Left lung (tissue), 10 donors: ENCODE data around the gene SNAI3. TPM values are rescaled to one million over a fixed set of nuclear protein-coding genes. Genes with fewer than 3 reads are reported as not detected.

Experiments used
- ATAC-seq: fragments of 200-7000 bp; cut with Tn5 transposase; one replicate; pipeline ENCODE4 v1.9.1; 2020; ENCODE audit warnings: moderate library complexity
- DNase-seq, 4 donors: peaks; one replicate each; pipeline ENCODE4 v3.0.0-alpha.2; 2013 to 2020
- H3K27ac ChIP-seq, 2 donors: fragments of 200-600 bp; sonication (generic) in 1 of 2; one replicate each; pipeline versions ENCODE4 v1.5.0 to v1.8.0; 2020 to 2021
- H3K27me3 ChIP-seq, 2 donors: fragments of 200-600 bp; sonication (generic) in 1 of 2; one replicate each; pipeline versions ENCODE4 v1.5.0 to v1.8.0; 2020 to 2021
- H3K36me3 ChIP-seq, 2 donors: fragments of 200-600 bp; sonication (generic) in 1 of 2; one replicate each; pipeline versions ENCODE4 v1.5.0 to v1.8.0; 2020 to 2021
- H3K4me1 ChIP-seq, 2 donors: fragments of 200-600 bp; one replicate each; pipeline ENCODE4 v1.8.0; 2021
- H3K4me3 ChIP-seq, 2 donors: fragments of 200-600 bp; sonication (generic) in 1 of 2; one replicate each; pipeline versions ENCODE4 v1.5.0 to v1.8.0; 2020 to 2021; ENCODE audit warnings: mild to moderate bottlenecking in 1 of 2
- H3K9me3 ChIP-seq, 2 donors: fragments of 200-600 bp; sonication (generic) in 1 of 2; one replicate each; pipeline versions ENCODE4 v1.5.0 to v1.8.0; 2020 to 2021
- CTCF ChIP-seq, 2 donors: fragments of 200-600 bp; sonication (generic) in 1 of 2; IDR thresholded peaks; one replicate each; pipeline versions ENCODE4 v1.5.0 to v1.8.0; 2021; ENCODE audit warnings: antibody characterized with exemption in 2 of 2
- intact Hi-C, 2 donors: fragments of 100-400 bp; cut with DNase I; formaldehyde crosslinking; loops; one replicate each; pipeline versions ENCODE4 v1.11.2 to v1.14.2; 2022
- polyA plus RNA-seq, 6 donors: library from polyadenylated mRNA; unstranded; fragments of 120-200 nt; gene quantifications; one replicate each; pipeline ENCODE4 v1.2.1, GENCODE V29; 2013; ENCODE audit not compliant: insufficient read length in 6 of 6
- total RNA-seq, 2 donors: library from RNA; stranded (reverse); fragmentation: NEBNext Ultra II Directional; extraction: Animal tissue kit (Norgen Biotek cat#: 25700); gene quantifications; one replicate each; pipeline ENCODE4 v1.2.1, GENCODE V29; 2021
- donor health status: DM: no; HTN: yes; CAD: no.
- donor health status: DM: no; HTN: no; CAD: no.

Gene SNAI3
- total and polyA plus RNA-seq, 8 donors = 0.86 to 2.3 (median 1.8) TPM

- Histone ChIP-seq H3K4me1 (no peaks in the 10 kb centered on the region), H3K9me3 (no peaks in the 10 kb centered on the region), H3K36me3 (peaks cover 0 to 84% of the 10 kb centered on the region in 2 donors), H3K4me3 (no peak overlapping the region), H3K27me3 (no peaks in the 10 kb centered on the region), H3K27ac (no peak overlapping the region)
- no peak for ATAC-seq
- intact Hi-C loops = no loop called here
- TF ChIP-seq CTCF (IDR thresholded peaks at IDR 0.05) = no peak
- no peak for DNase-seq
Measured at GRCh38 chr16:88730632-88731607, 44.6 kb upstream of the SNAI3 start.

GRCh38 chr16:88727871-88728270, 41.6 kb upstream of the SNAI3 start:
- no peak for ATAC-seq
- no peak for DNase-seq
- Histone ChIP-seq H3K4me1 (no peaks in the 10 kb centered on the region), H3K27me3 (no peaks in the 10 kb centered on the region), H3K9me3 (no peaks in the 10 kb centered on the region), H3K36me3 (peaks cover 0 to 84% of the 10 kb centered on the region in 2 donors), H3K4me3 (no peak overlapping the region), H3K27ac (no peak overlapping the region)
- TF ChIP-seq CTCF (IDR thresholded peaks at IDR 0.05) = no peak
- intact Hi-C loops = no loop called here

- Histone ChIP-seq H3K9me3 (no peaks in the 10 kb centered on the region), H3K27me3 (no peaks in the 10 kb centered on the region), H3K27ac (no peak overlapping the region), H3K4me1 (no peaks in the 10 kb centered on the region), H3K36me3 (peaks cover 0 to 84% of the 10 kb centered on the region in 2 donors), H3K4me3 (no peak overlapping the region)
- no peak for TF ChIP-seq CTCF (IDR thresholded peaks at IDR 0.05)
- DNase-seq (no peak), ATAC-seq (no peak)
- intact Hi-C loops = no loop called here
Measured at GRCh38 chr16:88726981-88727380, 40.7 kb upstream of the SNAI3 start.

GRCh38 chr16:88726408-88726749, 40.1 kb upstream of the SNAI3 start:
- no peak for ATAC-seq
- intact Hi-C loops = no loop called here

More at GRCh38 chr16:88726408-88726749, 40.1 kb upstream of the SNAI3 start:
- Histone ChIP-seq H3K27me3 (no peaks in the 10 kb centered on the region), H3K4me3 (no peak overlapping the region), H3K4me1 (no peaks in the 10 kb centered on the region), H3K9me3 (no peaks in the 10 kb centered on the region), H3K27ac (no peak overlapping the region), H3K36me3 (peaks cover 0 to 84% of the 10 kb centered on the region in 2 donors)
- DNase-seq = no peak
- TF ChIP-seq CTCF (IDR thresholded peaks at IDR 0.05) = no peak
